ENCODE results near the gene ATP5PD.
"Not testable (repeated sequence)": the region's sequence is repeated elsewhere in the genome, so short reads cannot be mapped to it uniquely, and the experiment has no call there.

The ATP5PD gene

DNA sequence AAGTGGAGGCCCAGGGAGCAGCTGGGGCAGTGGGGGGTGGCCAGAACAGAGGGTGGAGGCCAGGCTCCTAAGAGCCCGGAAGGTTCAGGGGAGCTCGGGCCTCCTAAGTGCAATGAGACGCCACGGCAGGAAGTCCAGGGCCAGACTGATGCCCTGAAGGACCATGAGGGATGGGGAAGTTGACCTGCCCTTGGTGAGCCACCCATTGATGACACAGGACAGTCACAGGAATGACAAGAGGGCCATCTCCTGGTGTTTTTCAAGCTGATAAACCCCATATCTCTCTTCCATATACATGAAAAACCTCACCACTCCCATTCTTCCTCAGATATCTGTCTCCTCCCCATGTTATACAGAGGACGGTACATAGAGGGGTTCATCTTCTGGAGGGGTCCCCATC lies 40.1 kb downstream of the ATP5PD start:
- H3K27ac Mint-ChIP-seq, result no peak overlapping the region
- peaks cover 3% of the 10 kb centered on the region for H3K27me3 Mint-ChIP-seq (ENCODE audit: low read depth)
- H3K4me1 Mint-ChIP-seq (ENCODE audit: low read depth), result no peaks in the 10 kb centered on the region
- H3K9me3 Mint-ChIP-seq, result no peaks in the 10 kb centered on the region
- H3K36me3 Mint-ChIP-seq (ENCODE audit: low read depth), result no peaks in the 10 kb centered on the region
- H3K4me3 Mint-ChIP-seq, result no peak overlapping the region

DNA sequence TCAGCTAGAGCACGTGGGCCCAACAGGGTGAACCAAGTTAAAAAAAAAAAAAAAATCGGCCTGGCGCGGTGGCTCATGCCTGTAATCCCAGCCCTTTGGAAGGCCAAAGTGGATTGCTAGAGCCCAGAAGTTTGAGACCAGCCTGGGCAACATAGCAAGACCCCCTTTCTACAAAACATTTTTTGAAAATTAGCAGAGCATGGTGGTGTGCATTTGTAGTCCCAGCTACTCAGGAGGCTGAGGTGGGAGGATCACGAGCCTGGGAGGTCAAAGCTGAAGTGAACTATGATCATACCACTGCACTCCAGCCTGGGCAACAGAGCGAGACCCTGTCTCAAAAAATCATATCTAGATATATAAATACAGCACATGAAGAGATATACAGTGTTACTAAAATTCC lies 40.7 kb downstream of the ATP5PD start:
- not testable (repeated sequence) for H3K4me3 Mint-ChIP-seq; H3K27ac Mint-ChIP-seq; H3K4me1 Mint-ChIP-seq (ENCODE audit: low read depth); H3K9me3 Mint-ChIP-seq; H3K27me3 Mint-ChIP-seq (ENCODE audit: low read depth); H3K36me3 Mint-ChIP-seq (ENCODE audit: low read depth)

DNA sequence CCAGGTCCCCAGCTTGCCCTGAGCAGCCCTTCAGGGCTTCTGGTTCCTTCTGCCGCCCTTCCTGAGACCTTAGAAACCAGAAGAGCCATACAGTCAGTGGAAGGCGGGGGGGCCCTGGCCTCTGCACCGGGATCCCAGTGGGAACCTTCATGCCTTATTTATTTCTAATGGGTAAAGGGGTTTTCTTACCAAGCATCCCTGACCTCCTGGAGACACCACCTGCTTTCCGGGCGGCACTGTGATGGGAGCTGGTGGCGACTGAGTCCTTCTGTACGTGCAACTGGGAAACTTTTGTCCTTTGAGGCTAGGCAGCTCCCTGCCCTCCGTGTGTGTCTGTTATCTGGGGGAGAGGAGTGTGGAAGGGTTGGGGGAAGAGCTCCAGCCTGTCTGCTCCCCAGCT lies 41.5 kb downstream of the ATP5PD start:
- H3K27ac Mint-ChIP-seq, result no peak overlapping the region
- no peak overlapping the region for H3K4me3 Mint-ChIP-seq

DNA sequence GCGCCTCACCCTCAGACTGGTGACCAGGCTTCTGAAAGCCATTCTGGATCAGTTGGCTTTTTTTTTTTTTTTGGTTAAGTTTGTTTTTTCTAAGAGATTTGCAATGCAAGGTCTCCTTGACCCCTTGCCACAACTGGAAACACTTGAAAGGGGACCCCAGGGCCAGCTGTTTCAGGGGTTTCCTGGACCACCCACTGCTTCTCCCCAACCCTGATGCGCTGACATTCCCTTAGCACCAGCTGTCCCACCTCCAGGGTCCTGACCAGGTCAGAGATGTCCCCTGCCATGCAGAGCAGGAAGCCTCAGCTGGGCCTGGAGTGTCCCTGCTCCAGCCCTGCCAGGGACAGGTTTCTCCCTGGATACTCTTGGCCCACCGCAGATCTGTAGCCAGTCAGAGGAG lies 42.4 kb downstream of the ATP5PD start:
- H3K27me3 Mint-ChIP-seq (ENCODE audit: low read depth), result peaks cover 3% of the 10 kb centered on the region
- H3K27ac Mint-ChIP-seq, result no peak overlapping the region
- H3K4me3 Mint-ChIP-seq, result no peak overlapping the region
- H3K9me3 Mint-ChIP-seq, result no peaks in the 10 kb centered on the region
- no peaks in the 10 kb centered on the region for H3K4me1 Mint-ChIP-seq (ENCODE audit: low read depth)
- H3K36me3 Mint-ChIP-seq (ENCODE audit: low read depth), result no peaks in the 10 kb centered on the region

More for the DNA sequence above, 41.5 kb downstream of the ATP5PD start:
- Mint-ChIP-seq H3K36me3 (ENCODE audit: low read depth) (no peaks in the 10 kb centered on the region), H3K9me3 (no peaks in the 10 kb centered on the region), H3K27me3 (ENCODE audit: low read depth) (peaks cover 3% of the 10 kb centered on the region), H3K4me1 (ENCODE audit: low read depth) (no peaks in the 10 kb centered on the region)

DNA sequence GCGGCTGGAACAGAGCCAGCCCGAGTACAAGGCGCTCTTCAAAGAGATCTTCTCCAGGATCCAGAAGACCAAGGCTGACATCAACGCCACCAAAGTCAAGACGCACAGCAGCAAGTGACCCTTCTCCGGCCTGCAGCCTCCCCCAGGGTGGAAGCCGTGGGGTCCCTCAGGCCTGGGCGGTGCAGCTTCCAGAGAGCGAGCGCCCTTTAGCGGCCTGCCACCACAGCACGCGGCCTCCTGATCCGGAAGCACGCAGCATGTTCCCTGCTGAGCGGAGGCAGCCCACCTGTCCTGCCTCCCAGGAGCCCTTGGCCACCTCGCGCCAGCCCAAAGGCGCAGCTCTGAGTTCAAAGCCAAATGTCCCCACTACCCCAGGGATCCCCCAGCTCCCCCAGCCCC lies 42.8 kb downstream of the ATP5PD start:
- Mint-ChIP-seq H3K36me3 (ENCODE audit: low read depth) (no peaks in the 10 kb centered on the region), H3K27me3 (ENCODE audit: low read depth) (peaks cover 3% of the 10 kb centered on the region), H3K4me1 (ENCODE audit: low read depth) (peaks cover 2% of the 10 kb centered on the region), H3K27ac (no peak overlapping the region), H3K9me3 (no peaks in the 10 kb centered on the region), H3K4me3 (no peak overlapping the region)

DNA sequence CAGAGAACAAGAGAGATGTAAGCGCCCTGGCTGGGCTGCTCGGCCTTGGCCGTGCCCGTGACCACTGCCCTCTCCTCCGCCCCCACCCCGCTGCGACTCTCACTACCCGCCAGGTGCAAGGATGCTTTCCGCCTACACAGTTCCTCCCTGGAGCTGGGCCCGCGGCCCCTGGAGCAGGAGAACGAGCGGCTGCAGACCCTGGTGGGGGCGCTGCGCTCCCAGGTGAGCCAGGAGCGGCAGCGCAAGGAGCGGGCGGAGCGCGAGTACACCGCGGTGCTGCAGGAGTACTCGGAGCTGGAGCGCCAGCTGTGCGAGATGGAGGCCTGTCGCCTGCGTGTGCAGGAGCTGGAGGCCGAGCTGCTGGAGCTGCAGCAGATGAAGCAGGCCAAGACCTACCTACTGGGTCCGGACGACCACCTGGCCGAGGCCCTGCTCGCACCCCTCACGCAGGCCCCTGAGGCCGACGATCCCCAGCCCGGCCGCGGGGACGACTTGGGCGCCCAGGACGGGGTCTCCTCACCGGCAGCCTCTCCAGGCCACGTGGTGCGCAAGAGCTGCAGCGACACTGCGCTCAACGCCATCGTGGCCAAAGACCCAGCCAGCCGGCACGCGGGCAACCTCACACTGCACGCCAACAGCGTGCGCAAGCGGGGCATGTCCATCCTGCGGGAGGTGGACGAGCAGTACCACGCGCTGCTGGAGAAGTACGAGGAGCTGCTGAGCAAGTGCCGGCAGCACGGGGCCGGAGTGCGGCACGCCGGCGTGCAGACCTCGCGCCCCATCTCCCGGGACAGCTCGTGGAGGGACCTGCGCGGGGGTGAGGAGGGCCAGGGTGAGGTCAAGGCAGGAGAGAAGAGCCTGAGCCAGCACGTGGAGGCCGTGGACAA lies 43.5 kb downstream of the ATP5PD start:
- Mint-ChIP-seq H3K4me3 (no peak overlapping the region), H3K36me3 (ENCODE audit: low read depth) (no peaks in the 10 kb centered on the region), H3K27me3 (ENCODE audit: low read depth) (peaks cover 3% of the 10 kb centered on the region), H3K9me3 (no peaks in the 10 kb centered on the region), H3K27ac (no peak overlapping the region), H3K4me1 (ENCODE audit: low read depth) (peaks cover 4% of the 10 kb centered on the region)

DNA sequence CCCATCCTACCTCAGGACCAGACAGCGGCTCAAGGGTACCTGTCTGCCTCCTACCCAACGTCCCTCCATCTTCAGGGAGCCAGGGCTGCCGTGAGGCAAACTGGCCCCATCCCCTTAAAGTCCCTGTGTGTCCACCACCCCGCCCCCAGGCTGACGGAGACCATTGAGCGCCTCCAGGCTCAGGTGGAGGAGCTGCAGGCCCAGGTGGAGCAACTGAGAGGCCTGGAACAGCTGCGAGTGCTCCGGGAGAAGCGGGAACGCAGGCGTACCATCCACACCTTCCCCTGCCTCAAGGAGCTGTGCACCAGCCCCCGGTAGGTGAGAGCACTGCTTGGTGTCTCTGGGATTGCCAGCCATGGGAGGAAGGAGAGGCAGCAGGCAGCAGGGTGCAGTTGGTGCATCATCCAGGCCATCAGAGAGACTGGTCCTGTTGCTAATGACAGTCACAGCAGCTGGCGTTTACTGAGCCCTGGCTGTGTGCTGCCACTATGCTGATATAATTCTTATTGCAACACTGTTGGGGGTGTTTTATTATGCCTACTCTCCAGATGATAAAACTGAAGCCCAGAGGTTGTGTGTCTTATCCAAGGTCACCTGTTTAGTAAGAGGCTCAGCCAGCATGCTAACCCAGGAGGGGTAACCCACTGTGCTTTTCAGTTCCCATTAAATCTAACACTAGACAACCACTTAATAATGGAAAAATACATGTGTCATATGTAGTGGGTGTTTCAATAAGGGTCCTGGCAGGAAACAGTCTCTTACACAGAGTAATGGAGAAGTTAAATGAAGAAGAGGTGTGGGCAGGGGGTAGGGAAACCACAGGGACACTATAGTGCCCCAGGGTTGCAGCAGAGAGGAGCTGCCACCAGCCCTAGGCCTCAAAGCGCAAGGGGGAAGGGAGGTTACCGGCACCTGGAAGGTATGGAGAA lies 44.6 kb downstream of the ATP5PD start:
- Mint-ChIP-seq H3K27me3 (ENCODE audit: low read depth) (peaks cover 3% of the 10 kb centered on the region), H3K36me3 (ENCODE audit: low read depth) (no peaks in the 10 kb centered on the region), H3K4me1 (ENCODE audit: low read depth) (peaks cover 4% of the 10 kb centered on the region), H3K9me3 (no peaks in the 10 kb centered on the region), H3K4me3 (no peak overlapping the region), H3K27ac (no peak overlapping the region)

DNA sequence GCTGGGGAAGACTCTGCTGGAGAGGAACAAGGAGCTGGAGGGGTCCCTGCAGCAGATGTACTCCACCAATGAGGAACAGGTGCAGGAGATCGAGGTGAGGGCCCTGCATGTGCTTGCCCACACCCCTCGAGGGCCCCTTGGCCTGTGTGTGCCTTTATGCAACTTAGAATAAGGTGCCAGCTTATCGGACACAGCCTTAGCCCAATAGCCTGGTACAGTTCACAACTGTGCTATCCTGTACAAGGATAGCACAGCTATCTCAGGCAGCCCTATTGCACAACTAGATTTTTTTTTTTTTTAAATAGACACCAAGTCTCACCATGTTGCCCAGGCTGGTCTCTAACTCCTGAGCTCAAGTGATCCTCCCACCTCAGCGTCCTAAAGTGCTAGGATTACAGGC lies 47.2 kb downstream of the ATP5PD start:
- no peaks in the 10 kb centered on the region for H3K27me3 Mint-ChIP-seq (ENCODE audit: low read depth)
- no peak overlapping the region for H3K4me3 Mint-ChIP-seq
- H3K9me3 Mint-ChIP-seq, result no peaks in the 10 kb centered on the region
- H3K36me3 Mint-ChIP-seq (ENCODE audit: low read depth), result no peaks in the 10 kb centered on the region
- no peak overlapping the region for H3K27ac Mint-ChIP-seq
- peaks cover 4% of the 10 kb centered on the region for H3K4me1 Mint-ChIP-seq (ENCODE audit: low read depth)

DNA sequence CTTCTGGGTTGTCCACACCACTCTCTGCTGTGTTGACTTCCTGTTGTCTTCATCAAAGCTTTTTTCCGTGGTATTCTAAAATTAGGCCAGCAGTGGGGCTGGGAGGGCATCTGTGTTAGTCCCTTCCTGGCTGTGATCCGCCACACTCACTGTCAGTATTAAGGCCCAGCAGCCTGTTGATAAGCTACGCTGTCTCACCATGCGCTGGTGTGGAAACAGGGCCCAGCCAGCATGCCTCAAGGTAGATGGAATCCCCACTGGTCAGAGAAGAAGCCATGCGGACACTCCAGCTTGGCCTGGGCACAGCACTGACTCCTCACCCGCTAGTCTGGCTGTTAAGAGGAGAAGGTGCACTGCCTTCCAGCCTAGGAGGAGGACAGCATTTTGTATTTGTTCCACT lies 48.0 kb downstream of the ATP5PD start:
- Mint-ChIP-seq H3K9me3 (no peaks in the 10 kb centered on the region), H3K4me1 (ENCODE audit: low read depth) (peaks cover 4% of the 10 kb centered on the region), H3K36me3 (ENCODE audit: low read depth) (no peaks in the 10 kb centered on the region), H3K27me3 (ENCODE audit: low read depth) (no peaks in the 10 kb centered on the region), H3K4me3 (no peak overlapping the region), H3K27ac (no peak overlapping the region)

DNA sequence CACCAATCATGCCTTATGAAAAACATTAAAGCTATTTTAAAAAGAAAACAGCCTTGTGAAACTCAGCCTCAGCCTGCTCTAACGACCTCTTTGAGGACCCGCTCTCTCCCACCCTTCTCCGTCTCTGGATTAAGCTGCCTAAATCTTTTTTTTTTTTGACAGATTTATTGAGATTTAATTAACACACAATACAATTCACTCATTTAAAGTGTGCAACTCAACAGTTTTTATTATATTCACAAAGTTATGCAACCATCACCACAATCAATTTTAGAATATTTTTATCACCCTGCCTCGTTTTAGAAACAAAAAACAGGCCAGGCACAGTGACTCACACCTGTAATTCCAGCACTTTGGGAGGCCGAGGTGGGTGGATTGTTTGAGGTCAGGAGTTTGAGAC lies 50.9 kb downstream of the ATP5PD start:
- Mint-ChIP-seq H3K36me3 (ENCODE audit: low read depth) (no peaks in the 10 kb centered on the region), H3K4me3 (no peak overlapping the region), H3K9me3 (no peaks in the 10 kb centered on the region), H3K4me1 (ENCODE audit: low read depth) (peaks cover 4% of the 10 kb centered on the region), H3K27me3 (ENCODE audit: low read depth) (peaks cover 10% of the 10 kb centered on the region), H3K27ac (no peak overlapping the region)

DNA sequence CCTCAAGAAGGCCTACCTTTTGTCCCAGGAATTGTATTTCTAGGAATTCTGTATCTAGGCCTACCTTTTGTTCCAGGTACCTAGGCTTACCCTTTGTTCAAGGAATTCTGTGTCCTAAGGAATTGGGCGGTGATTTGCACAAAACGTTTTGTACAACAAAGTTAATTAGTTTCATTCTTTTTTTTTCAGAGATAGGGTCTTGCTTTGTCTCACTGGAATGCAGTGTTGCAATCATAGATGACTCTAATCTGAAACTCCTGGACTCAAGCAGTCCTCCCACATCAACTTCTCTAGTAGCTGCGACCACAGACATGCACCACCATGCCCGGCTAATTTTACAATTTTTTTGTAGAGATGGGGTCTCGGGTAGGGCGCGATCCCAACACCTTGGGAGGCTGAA lies 52.3 kb downstream of the ATP5PD start:
- Mint-ChIP-seq H3K9me3 (no peaks in the 10 kb centered on the region), H3K27me3 (ENCODE audit: low read depth) (peaks cover 16% of the 10 kb centered on the region), H3K4me1 (ENCODE audit: low read depth) (peaks cover 4% of the 10 kb centered on the region), H3K4me3 (no peak overlapping the region), H3K27ac (no peak overlapping the region), H3K36me3 (ENCODE audit: low read depth) (no peaks in the 10 kb centered on the region)

DNA sequence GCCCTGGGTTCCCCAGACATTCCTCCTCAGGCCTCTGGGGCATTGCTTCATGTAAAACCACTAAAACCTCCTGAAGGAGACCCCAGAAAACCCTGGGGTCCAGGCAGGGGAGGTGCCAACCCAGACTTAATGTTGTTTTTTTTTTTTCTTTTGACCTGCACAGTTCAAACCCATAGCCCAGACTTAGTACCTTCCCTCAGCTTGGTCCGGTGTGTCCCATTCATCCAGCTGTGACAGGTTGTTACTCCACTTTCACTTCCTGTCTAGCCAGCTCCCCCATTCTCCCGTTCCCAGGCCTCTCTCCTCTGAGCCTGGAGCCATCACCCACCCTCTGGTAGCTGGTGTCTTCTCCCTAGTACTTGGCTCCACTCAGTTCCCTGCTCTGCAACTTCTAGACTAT lies 54.5 kb downstream of the ATP5PD start:
- no peak overlapping the region for H3K27ac Mint-ChIP-seq
- no peaks in the 10 kb centered on the region for H3K36me3 Mint-ChIP-seq (ENCODE audit: low read depth)
- peaks cover 29% of the 10 kb centered on the region for H3K27me3 Mint-ChIP-seq (ENCODE audit: low read depth)
- H3K4me1 Mint-ChIP-seq (ENCODE audit: low read depth), result peaks cover 10% of the 10 kb centered on the region
- H3K9me3 Mint-ChIP-seq, result no peaks in the 10 kb centered on the region
- H3K4me3 Mint-ChIP-seq, result no peak overlapping the region

DNA sequence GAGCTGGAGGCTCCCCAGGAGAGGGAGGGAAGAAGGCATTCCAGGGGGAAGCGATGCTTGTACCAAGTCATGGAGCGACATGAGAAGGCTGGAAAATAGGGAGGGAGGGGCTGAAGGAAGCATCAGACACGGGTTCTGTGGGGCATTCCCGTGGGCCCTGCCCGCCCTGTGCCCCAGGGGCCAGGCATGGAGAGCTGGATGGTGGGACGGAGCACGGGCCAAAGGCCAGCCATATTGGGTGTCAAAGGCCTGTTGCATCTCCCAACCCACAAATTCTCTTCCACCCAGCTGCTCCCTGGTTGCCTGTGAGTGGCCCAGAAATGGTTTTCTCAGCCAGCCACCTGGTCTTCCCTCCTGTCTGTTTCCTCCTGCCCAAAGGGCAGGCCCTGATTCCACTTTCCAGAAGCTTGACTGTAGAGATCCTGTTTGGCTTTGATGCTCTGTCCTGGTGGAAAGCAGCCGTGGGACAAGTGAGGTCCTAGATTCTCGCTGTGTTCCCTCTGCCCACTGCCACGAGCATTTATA lies 56.1 kb downstream of the ATP5PD start:
- Mint-ChIP-seq H3K4me3 (no peak overlapping the region), H3K36me3 (ENCODE audit: low read depth) (no peaks in the 10 kb centered on the region), H3K27ac (no peak overlapping the region), H3K9me3 (no peaks in the 10 kb centered on the region), H3K4me1 (ENCODE audit: low read depth) (peaks cover 12% of the 10 kb centered on the region), H3K27me3 (ENCODE audit: low read depth) (peaks cover 39% of the 10 kb centered on the region)

All from T-helper 1 cell treated with Interleukin-12 subunit alpha and Interleukin-12 subunit beta and Interleukin-4 antibody, amounts not matched to agents 30 μg/mL and 1 μg/mL, for 36 hours (primary cell).